ENCODE measurements around the gene CDK3.
"Not testable (repeated sequence)": the region's sequence is repeated elsewhere in the genome, so short reads cannot be mapped to it uniquely, and the experiment has no call there.

Gene CDK3

DNA sequence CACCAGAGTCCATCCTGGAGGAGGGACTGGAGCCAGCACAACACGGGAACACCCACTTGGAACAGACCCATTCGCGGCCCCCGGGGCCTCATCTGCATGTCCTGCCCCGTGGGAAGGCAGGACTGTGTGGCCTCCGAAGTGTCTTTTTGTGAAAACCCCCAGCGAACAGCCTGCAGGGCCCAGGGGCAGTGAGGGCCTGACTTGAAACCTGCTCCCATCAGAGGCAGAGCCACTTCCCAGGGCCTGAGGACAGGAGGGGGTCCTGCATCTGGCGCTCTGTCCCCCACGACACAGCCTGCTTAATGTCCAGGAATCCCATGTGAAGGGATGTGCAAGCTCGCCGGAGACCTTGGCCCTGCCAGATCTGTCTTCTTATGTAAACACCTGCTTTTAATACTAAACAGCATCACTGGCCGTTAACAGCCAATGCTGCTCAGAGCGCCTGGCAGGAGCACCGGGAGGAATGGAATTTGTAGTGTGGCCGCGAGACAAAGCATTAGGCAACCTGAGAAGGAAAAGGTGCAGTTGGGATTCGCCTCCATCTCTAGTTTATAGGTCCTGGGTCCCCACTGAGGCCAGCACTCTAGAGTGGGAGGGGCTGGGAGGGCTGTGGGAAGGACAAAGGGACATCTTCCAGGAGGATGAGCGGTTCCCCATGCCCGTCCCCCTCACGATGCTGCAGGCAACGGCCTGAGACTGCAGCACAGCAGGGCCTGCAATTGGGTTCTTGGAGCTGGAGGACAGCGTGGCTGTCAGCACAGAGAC lies 36.0 kb downstream of the CDK3 start:
- peaks cover 0 to 4% (median 0%) of the 10 kb centered on the region in 5 donors for H3K4me1 ChIP-seq (ENCODE audit: control insufficient read depth in 5 of 5, insufficient read depth in 5 of 5, low read length in 5 of 5)
- H3K9me3 ChIP-seq (ENCODE audit: control insufficient read depth in 5 of 5, low read length in 5 of 5): no peaks in the 10 kb centered on the region
- H3K27me3 ChIP-seq (ENCODE audit: control insufficient read depth in 5 of 5, insufficient read depth in 4 of 5, low read length in 5 of 5): peaks cover 0 to 3% (median 0%) of the 10 kb centered on the region in 5 donors
- no peak overlapping the region for H3K9ac ChIP-seq (ENCODE audit: low read length in 5 of 5)
- H3K36me3 ChIP-seq (ENCODE audit: control insufficient read depth in 5 of 5, insufficient read depth in 5 of 5, low read length in 5 of 5): peaks cover 10 to 39% (median 36%) of the 10 kb centered on the region in 5 donors
- H3K27ac ChIP-seq (ENCODE audit: low read depth, low read length): no peak overlapping the region
- no peak overlapping the region for H3K4me3 ChIP-seq (ENCODE audit: low read depth in 1 of 5, low read length in 5 of 5)

DNA sequence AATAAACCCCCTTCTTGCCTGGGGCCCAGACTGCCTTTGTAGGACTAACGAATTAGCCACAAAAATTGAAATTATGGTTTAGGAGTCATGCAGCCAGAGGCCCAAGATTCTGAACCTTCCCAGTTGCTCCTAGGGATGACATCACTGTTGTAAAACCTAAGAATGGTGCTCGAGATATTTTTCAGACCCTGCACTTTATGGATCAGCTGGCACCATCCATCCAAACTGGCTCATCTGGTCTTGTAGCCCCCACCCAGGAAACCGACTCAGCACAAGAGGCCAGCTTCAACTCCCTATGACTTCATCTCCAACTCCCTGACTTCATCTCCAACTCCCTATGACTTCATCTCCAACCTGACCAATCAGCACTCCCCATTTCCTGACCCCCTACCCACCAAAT lies 37.4 kb downstream of the CDK3 start:
- Histone ChIP-seq H3K36me3 (ENCODE audit: control insufficient read depth in 5 of 5, insufficient read depth in 5 of 5, low read length in 5 of 5) (peaks cover 10 to 51% (median 46%) of the 10 kb centered on the region in 5 donors), H3K9ac (ENCODE audit: low read length in 5 of 5) (no peak overlapping the region), H3K27ac (ENCODE audit: low read depth, low read length) (no peak overlapping the region), H3K4me1 (ENCODE audit: control insufficient read depth in 5 of 5, insufficient read depth in 5 of 5, low read length in 5 of 5) (peaks cover 0 to 4% (median 0%) of the 10 kb centered on the region in 5 donors), H3K4me3 (ENCODE audit: low read depth in 1 of 5, low read length in 5 of 5) (no peak overlapping the region), H3K27me3 (ENCODE audit: control insufficient read depth in 5 of 5, insufficient read depth in 4 of 5, low read length in 5 of 5) (no peaks in the 10 kb centered on the region), H3K9me3 (ENCODE audit: control insufficient read depth in 5 of 5, low read length in 5 of 5) (no peaks in the 10 kb centered on the region)

DNA sequence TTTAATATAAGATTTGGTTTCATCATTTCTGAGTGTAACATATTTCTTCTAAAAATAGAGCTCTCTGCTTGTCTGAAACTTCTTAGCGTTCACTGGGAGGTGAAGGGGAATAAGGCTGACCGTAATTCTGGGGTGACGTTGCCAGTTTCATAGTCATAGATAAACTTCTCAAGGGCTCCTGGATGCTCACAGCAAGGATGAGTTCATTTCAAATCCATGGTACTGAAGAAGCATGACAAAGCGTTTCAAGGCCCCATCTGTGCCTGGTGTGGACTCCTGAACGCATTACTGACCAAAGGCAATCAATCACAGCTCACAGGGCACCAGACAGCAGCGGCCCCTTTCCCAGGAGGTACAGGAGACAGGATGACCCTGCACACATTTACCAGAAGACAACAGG lies 38.5 kb downstream of the CDK3 start:
- H3K27ac ChIP-seq (ENCODE audit: low read depth, low read length): no peak overlapping the region
- peaks cover 12 to 62% (median 57%) of the 10 kb centered on the region in 5 donors for H3K36me3 ChIP-seq (ENCODE audit: control insufficient read depth in 5 of 5, insufficient read depth in 5 of 5, low read length in 5 of 5)
- no peaks in the 10 kb centered on the region for H3K9me3 ChIP-seq (ENCODE audit: control insufficient read depth in 5 of 5, low read length in 5 of 5)
- no peak overlapping the region for H3K4me3 ChIP-seq (ENCODE audit: low read depth in 1 of 5, low read length in 5 of 5)
- no peak overlapping the region for H3K9ac ChIP-seq (ENCODE audit: low read length in 5 of 5)
- no peaks in the 10 kb centered on the region for H3K27me3 ChIP-seq (ENCODE audit: control insufficient read depth in 5 of 5, insufficient read depth in 4 of 5, low read length in 5 of 5)
- H3K4me1 ChIP-seq (ENCODE audit: control insufficient read depth in 5 of 5, insufficient read depth in 5 of 5, low read length in 5 of 5): peaks cover 0 to 4% (median 0%) of the 10 kb centered on the region in 5 donors

DNA sequence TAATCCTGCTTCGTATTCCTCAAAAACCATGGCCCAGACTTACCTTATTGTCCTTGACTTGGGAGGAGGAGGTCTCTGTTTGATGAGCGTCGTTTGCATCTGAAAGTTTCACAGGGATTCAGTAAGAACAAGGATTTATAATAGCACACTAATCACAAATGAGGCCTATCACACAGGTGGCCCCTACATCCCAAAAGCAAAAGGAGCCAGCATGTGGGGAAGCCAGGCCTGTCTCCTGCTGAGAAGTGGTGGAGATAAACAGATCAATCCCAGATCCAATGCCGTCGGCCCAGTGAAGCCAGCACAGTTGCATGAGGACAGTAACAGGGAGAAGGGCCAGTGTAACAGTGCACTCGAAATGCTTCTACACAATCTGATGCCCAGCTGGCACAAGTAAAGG lies 39.7 kb downstream of the CDK3 start:
- Histone ChIP-seq H3K9me3 (ENCODE audit: control insufficient read depth in 5 of 5, low read length in 5 of 5) (no peaks in the 10 kb centered on the region), H3K9ac (ENCODE audit: low read length in 5 of 5) (no peak overlapping the region), H3K27me3 (ENCODE audit: control insufficient read depth in 5 of 5, insufficient read depth in 4 of 5, low read length in 5 of 5) (no peaks in the 10 kb centered on the region), H3K4me3 (ENCODE audit: low read depth in 1 of 5, low read length in 5 of 5) (no peak overlapping the region), H3K4me1 (ENCODE audit: control insufficient read depth in 5 of 5, insufficient read depth in 5 of 5, low read length in 5 of 5) (peaks cover 0 to 4% (median 0%) of the 10 kb centered on the region in 5 donors), H3K36me3 (ENCODE audit: control insufficient read depth in 5 of 5, insufficient read depth in 5 of 5, low read length in 5 of 5) (peaks cover 12 to 74% (median 70%) of the 10 kb centered on the region in 5 donors), H3K27ac (ENCODE audit: low read depth, low read length) (no peak overlapping the region)

DNA sequence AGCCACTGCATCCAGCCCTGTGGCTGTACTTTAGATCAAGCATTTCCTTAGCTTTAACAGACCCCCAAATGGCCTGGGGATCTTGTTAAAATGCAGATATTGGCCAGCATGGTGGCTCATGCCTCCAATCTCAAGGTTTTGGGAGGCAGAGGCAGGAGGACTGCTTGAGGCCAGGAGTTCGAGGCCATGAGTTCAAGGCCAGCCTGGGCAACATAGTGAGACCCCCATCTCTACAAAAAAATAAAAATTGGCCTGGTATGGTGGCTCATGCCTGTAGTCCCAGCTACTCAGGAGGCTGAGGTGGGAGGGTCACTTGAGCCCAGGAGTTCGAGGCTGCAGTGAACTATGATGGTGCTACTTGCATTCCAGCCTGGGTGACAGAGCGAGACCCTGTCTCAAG lies 42.2 kb downstream of the CDK3 start:
- not testable (repeated sequence) for H3K27me3 ChIP-seq (ENCODE audit: control insufficient read depth in 5 of 5, insufficient read depth in 4 of 5, low read length in 5 of 5); H3K9ac ChIP-seq (ENCODE audit: low read length in 5 of 5); H3K27ac ChIP-seq (ENCODE audit: low read depth, low read length); H3K4me3 ChIP-seq (ENCODE audit: low read depth in 1 of 5, low read length in 5 of 5); H3K4me1 ChIP-seq (ENCODE audit: control insufficient read depth in 5 of 5, insufficient read depth in 5 of 5, low read length in 5 of 5); H3K9me3 ChIP-seq (ENCODE audit: control insufficient read depth in 5 of 5, low read length in 5 of 5)
- peaks cover 9 to 97% (median 91%) of the 10 kb centered on the region in 5 donors for H3K36me3 ChIP-seq (ENCODE audit: control insufficient read depth in 5 of 5, insufficient read depth in 5 of 5, low read length in 5 of 5)

DNA sequence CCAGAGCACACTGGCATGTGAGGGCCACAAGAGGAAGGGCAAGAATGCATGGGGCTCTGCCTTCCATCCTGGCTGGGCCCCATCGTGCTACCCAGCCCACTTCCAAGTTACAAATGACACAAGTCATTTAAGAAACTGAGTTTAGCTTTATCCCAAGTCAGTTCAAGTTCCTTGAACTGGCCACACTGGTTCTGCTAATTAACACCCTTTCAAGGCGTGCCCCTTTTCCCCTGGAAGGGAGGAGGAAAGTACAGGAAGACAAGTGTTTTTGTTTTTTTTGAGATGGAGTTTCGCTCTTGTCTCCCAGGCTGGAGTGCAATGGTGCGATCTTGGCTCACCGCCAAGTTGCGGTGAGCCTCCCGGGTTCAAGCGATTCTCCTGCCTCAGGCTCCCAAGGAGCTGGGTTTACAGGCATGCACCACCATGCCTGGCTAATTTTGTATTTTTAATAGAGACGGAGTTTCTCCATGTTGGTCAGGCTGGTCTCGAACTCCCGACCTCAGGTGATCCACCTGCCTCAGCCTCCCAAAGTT lies 43.9 kb downstream of the CDK3 start:
- peaks cover 17 to 97% (median 93%) of the 10 kb centered on the region in 5 donors for H3K36me3 ChIP-seq (ENCODE audit: control insufficient read depth in 5 of 5, insufficient read depth in 5 of 5, low read length in 5 of 5)
- H3K9me3 ChIP-seq (ENCODE audit: control insufficient read depth in 5 of 5, low read length in 5 of 5); H3K9ac ChIP-seq (ENCODE audit: low read length in 5 of 5); H3K4me3 ChIP-seq (ENCODE audit: low read depth in 1 of 5, low read length in 5 of 5); H3K27me3 ChIP-seq (ENCODE audit: control insufficient read depth in 5 of 5, insufficient read depth in 4 of 5, low read length in 5 of 5); H3K27ac ChIP-seq (ENCODE audit: low read depth, low read length); H3K4me1 ChIP-seq (ENCODE audit: control insufficient read depth in 5 of 5, insufficient read depth in 5 of 5, low read length in 5 of 5): not testable (repeated sequence)

DNA sequence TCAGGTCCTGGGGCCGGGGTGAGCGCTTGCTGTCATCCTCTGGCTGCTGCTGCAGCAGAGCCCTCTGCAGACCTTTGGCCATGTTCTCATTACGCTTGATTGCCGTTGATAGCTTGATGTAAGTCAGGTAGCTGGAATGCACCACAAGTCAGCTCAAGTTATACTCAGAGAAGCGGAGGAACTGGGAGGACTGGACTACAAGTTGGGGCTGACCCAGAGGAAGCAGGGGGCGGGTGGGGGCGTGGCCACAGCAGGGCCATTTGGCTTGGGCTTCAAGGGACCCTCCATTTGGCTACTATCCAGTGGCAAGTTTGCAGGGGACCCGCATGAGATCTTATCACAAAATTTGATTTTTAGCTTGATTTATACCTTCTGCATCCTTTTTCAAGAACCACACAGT lies 45.4 kb downstream of the CDK3 start:
- Histone ChIP-seq H3K36me3 (ENCODE audit: control insufficient read depth in 5 of 5, insufficient read depth in 5 of 5, low read length in 5 of 5) (peaks cover 17 to 97% (median 92%) of the 10 kb centered on the region in 5 donors), H3K27me3 (ENCODE audit: control insufficient read depth in 5 of 5, insufficient read depth in 4 of 5, low read length in 5 of 5) (no peaks in the 10 kb centered on the region), H3K9ac (ENCODE audit: low read length in 5 of 5) (no peak overlapping the region), H3K9me3 (ENCODE audit: control insufficient read depth in 5 of 5, low read length in 5 of 5) (no peaks in the 10 kb centered on the region), H3K4me1 (ENCODE audit: control insufficient read depth in 5 of 5, insufficient read depth in 5 of 5, low read length in 5 of 5) (no peaks in the 10 kb centered on the region), H3K27ac (ENCODE audit: low read depth, low read length) (no peak overlapping the region), H3K4me3 (ENCODE audit: low read depth in 1 of 5, low read length in 5 of 5) (no peak overlapping the region)

DNA sequence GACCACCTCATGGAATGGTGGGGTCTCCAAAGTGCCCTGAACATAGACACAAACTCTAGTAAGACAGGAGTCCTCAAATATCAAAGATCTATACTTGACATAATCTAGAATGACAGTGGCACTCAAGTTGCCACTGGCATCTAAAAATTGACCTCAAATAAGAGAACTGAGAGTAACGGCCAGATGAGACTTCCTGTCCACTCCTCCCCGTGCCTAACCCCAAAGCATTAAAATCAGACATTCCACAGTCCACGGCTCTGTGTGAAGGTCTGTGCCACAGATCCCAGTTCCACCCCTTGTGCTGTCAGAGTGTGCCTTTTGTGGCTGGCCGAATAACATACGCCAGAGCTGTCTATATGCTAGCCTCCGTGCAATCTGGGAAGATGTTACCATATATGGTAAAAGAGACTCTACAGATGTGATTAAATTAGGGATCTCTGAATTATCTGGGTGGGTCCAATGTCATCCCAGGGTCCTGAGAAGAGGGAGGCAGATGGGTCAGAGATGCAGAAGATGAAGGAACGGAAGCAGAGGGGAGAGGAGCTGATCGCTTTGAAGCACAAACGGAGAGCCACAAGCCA lies 47.5 kb downstream of the CDK3 start:
- H3K9ac ChIP-seq (ENCODE audit: low read length in 5 of 5): no peak overlapping the region
- no peaks in the 10 kb centered on the region for H3K9me3 ChIP-seq (ENCODE audit: control insufficient read depth in 5 of 5, low read length in 5 of 5)
- no peaks in the 10 kb centered on the region for H3K4me1 ChIP-seq (ENCODE audit: control insufficient read depth in 5 of 5, insufficient read depth in 5 of 5, low read length in 5 of 5)
- no peak overlapping the region for H3K4me3 ChIP-seq (ENCODE audit: low read depth in 1 of 5, low read length in 5 of 5)
- no peak overlapping the region for H3K27ac ChIP-seq (ENCODE audit: low read depth, low read length)
- H3K36me3 ChIP-seq (ENCODE audit: control insufficient read depth in 5 of 5, insufficient read depth in 5 of 5, low read length in 5 of 5): peaks cover 17 to 93% (median 85%) of the 10 kb centered on the region in 5 donors
- H3K27me3 ChIP-seq (ENCODE audit: control insufficient read depth in 5 of 5, insufficient read depth in 4 of 5, low read length in 5 of 5): no peaks in the 10 kb centered on the region

DNA sequence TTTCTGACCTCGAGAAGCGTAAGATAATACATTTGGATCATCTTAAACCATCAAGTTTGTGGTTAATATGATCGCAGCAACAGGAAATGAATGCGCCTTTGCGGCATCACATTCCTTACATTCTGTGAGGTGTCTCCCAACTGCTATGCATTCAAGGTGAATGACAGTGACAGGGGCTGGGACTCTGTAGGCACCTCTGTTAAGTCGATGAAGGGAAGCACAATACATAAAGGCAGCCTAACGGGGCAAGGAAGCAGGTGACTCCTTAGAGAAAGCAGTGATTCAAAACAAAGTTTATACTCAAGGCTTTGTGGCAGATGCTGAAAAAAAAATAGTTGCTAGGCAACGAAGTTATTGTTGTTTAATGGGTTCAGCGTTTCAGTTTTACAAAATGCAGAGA lies 48.1 kb downstream of the CDK3 start:
- Histone ChIP-seq H3K4me1 (ENCODE audit: control insufficient read depth in 5 of 5, insufficient read depth in 5 of 5, low read length in 5 of 5) (no peaks in the 10 kb centered on the region), H3K9ac (ENCODE audit: low read length in 5 of 5) (no peak overlapping the region), H3K9me3 (ENCODE audit: control insufficient read depth in 5 of 5, low read length in 5 of 5) (no peaks in the 10 kb centered on the region), H3K4me3 (ENCODE audit: low read depth in 1 of 5, low read length in 5 of 5) (no peak overlapping the region), H3K36me3 (ENCODE audit: control insufficient read depth in 5 of 5, insufficient read depth in 5 of 5, low read length in 5 of 5) (peaks cover 16 to 93% (median 85%) of the 10 kb centered on the region in 5 donors), H3K27me3 (ENCODE audit: control insufficient read depth in 5 of 5, insufficient read depth in 4 of 5, low read length in 5 of 5) (no peaks in the 10 kb centered on the region), H3K27ac (ENCODE audit: low read depth, low read length) (no peak overlapping the region)

DNA sequence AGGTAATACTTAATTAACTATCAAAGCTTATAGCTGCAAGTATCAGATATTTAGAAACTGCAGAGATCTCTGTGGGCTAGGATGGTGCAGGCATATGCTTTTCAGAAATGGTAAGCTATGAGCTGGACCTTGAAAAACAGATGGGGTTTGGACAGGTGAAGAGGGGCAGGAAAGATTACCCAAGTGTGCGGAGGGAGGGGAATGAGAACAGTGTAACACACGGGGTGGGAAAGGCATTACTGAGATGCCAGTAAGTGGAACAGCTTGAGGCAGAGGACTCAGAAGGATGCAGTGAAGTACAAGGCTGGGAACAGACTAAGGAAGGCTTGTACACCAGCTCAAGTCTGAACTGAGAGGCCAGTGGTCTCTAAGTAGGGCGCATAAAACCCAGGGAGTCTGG lies 48.6 kb downstream of the CDK3 start:
- Histone ChIP-seq H3K27ac (ENCODE audit: low read depth, low read length) (no peak overlapping the region), H3K9me3 (ENCODE audit: control insufficient read depth in 5 of 5, low read length in 5 of 5) (no peaks in the 10 kb centered on the region), H3K36me3 (ENCODE audit: control insufficient read depth in 5 of 5, insufficient read depth in 5 of 5, low read length in 5 of 5) (peaks cover 19 to 93% (median 85%) of the 10 kb centered on the region in 5 donors), H3K9ac (ENCODE audit: low read length in 5 of 5) (no peak overlapping the region), H3K4me3 (ENCODE audit: low read depth in 1 of 5, low read length in 5 of 5) (no peak overlapping the region), H3K27me3 (ENCODE audit: control insufficient read depth in 5 of 5, insufficient read depth in 4 of 5, low read length in 5 of 5) (no peaks in the 10 kb centered on the region), H3K4me1 (ENCODE audit: control insufficient read depth in 5 of 5, insufficient read depth in 5 of 5, low read length in 5 of 5) (no peaks in the 10 kb centered on the region)

All from subcutaneous abdominal adipose tissue (tissue), 5 donors.